DOHH2 (cell line): ENCODE measurements around the gene LAMC1.

Source experiments
- EZH2phosphoT487 ChIP-seq: fragments of 200-600 bp; sonication (generic); IDR thresholded peaks from 2 replicates; pipeline ENCODE4 v1.6.1; 2017; ENCODE audit warnings: borderline replicate concordance, mild to moderate bottlenecking, antibody characterized with exemption, low read length, moderate library complexity, mixed read lengths
- TF ChIP-seq, protein P1 (sequence below): fragments of 200-600 bp; sonication (generic); IDR thresholded peaks from one replicate; pipeline ENCODE4 v1.5.1; 2014; ENCODE audit warnings: antibody characterized with exemption, mild to moderate bottlenecking, low read depth, low read length; ENCODE audit not compliant: poor library complexity, severe bottlenecking

DNA sequence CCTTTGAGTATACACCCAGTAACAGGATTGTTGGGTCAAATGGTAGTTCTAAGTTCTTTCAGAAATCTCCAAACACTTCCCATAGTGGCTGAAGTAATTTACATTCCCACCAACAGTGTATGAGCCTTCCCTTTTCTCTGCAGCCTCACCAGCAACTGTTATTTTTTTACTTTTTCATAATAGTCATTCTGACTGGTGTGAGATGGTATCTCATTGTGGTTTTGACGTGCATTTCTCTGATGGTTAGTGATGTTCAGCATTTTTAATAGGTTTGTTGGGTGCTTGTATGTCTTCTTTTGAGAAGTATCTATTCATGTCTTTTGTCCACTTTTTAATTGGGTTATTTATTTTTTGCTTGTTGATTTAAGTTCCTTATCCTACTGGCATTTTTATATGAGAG, 26.4 kb upstream of the LAMC1 start:
- TF ChIP-seq, protein P1, sequence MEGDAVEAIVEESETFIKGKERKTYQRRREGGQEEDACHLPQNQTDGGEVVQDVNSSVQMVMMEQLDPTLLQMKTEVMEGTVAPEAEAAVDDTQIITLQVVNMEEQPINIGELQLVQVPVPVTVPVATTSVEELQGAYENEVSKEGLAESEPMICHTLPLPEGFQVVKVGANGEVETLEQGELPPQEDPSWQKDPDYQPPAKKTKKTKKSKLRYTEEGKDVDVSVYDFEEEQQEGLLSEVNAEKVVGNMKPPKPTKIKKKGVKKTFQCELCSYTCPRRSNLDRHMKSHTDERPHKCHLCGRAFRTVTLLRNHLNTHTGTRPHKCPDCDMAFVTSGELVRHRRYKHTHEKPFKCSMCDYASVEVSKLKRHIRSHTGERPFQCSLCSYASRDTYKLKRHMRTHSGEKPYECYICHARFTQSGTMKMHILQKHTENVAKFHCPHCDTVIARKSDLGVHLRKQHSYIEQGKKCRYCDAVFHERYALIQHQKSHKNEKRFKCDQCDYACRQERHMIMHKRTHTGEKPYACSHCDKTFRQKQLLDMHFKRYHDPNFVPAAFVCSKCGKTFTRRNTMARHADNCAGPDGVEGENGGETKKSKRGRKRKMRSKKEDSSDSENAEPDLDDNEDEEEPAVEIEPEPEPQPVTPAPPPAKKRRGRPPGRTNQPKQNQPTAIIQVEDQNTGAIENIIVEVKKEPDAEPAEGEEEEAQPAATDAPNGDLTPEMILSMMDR = no peak
- no peak for TF ChIP-seq EZH2phosphoT487
